HL-60 (cell line): ENCODE results near the gene DSCAML1.

Experiments used
- CTCF ChIP-seq: IDR thresholded peaks from one replicate; pipeline ENCODE4 v1.5.1; 2011; ENCODE audit warnings: low read length, control low read depth, inconsistent platforms; ENCODE audit not compliant: insufficient read depth
- GABPA ChIP-seq: IDR thresholded peaks from 2 replicates; pipeline ENCODE4 v1.6.1; 2012; ENCODE audit warnings: low read depth
- POLR2AphosphoS5 ChIP-seq: IDR thresholded peaks from 2 replicates; pipeline ENCODE4 v1.6.1; 2012; ENCODE audit warnings: low read depth
- SPI1 ChIP-seq: IDR thresholded peaks from 2 replicates; pipeline ENCODE4 v1.6.1; 2012; ENCODE audit warnings: low read depth, mild to moderate bottlenecking, borderline replicate concordance

- no peak for TF ChIP-seq CTCF
- TF ChIP-seq SPI1: no peak
- TF ChIP-seq POLR2AphosphoS5: no peak
- no peak for TF ChIP-seq GABPA
Measured at GRCh38 chr11:117489999-117490679, 306.9 kb downstream of the DSCAML1 start.
